ENCODE data around the gene NOD1. TPM values are rescaled to one million over a fixed set of nuclear protein-coding genes. Genes with fewer than 3 reads are reported as not detected.

NOD1 gene
- total and polyA plus RNA-seq, 2 of the 8 experiments (the other 6 are each of a cell fraction or from before 2014, with no cell fraction given) = 3.8 to 6.5 TPM

GRCh38 chr7:30389791-30390190 is 88.8 kb downstream of the NOD1 start (continued):
- TF ChIP-seq CBX8 (IDR thresholded peaks at IDR 0.05; ENCODE audit: borderline replicate concordance, low read depth, low read length) = no peak
- no peak for TF ChIP-seq CEBPB (IDR thresholded peaks at IDR 0.05; ENCODE audit: low read depth, low read length)
- TF ChIP-seq CTBP2 (IDR thresholded peaks at IDR 0.05; ENCODE audit: borderline replicate concordance, insufficient read depth, insufficient read length, low read length) = no peak
- no peak for TF ChIP-seq POLR2A (IDR thresholded peaks at IDR 0.05; ENCODE audit: control extremely low read depth in 1 of 2, low read depth in 2 of 2, low read length in 2 of 2)
- TF ChIP-seq USF2 (IDR thresholded peaks at IDR 0.05; ENCODE audit: low read length) = no peak

Measured in H1 (cell line).